ENCODE results near the gene TSKU.

- TF ChIP-seq EZH2 (IDR thresholded peaks at IDR 0.05; ENCODE audit: insufficient read depth, poor library complexity, severe bottlenecking), result no peak
- no peak for TF ChIP-seq EZH2phosphoT487 (IDR thresholded peaks at IDR 0.05; ENCODE audit: insufficient read depth, low read depth)
Measured at GRCh38 chr11:76808996-76809395, 25.8 kb downstream of the TSKU start.
